GM18526 (cell line): Measurements from ENCODE around the gene ENTPD3.

ENCODE experiments used
- POLR2A ChIP-seq: IDR thresholded peaks from 3 replicates; pipeline ENCODE4 v1.6.1; 2011; ENCODE audit not compliant: insufficient read length; ENCODE audit errors: extremely low read depth

The ENTPD3 gene

DNA sequence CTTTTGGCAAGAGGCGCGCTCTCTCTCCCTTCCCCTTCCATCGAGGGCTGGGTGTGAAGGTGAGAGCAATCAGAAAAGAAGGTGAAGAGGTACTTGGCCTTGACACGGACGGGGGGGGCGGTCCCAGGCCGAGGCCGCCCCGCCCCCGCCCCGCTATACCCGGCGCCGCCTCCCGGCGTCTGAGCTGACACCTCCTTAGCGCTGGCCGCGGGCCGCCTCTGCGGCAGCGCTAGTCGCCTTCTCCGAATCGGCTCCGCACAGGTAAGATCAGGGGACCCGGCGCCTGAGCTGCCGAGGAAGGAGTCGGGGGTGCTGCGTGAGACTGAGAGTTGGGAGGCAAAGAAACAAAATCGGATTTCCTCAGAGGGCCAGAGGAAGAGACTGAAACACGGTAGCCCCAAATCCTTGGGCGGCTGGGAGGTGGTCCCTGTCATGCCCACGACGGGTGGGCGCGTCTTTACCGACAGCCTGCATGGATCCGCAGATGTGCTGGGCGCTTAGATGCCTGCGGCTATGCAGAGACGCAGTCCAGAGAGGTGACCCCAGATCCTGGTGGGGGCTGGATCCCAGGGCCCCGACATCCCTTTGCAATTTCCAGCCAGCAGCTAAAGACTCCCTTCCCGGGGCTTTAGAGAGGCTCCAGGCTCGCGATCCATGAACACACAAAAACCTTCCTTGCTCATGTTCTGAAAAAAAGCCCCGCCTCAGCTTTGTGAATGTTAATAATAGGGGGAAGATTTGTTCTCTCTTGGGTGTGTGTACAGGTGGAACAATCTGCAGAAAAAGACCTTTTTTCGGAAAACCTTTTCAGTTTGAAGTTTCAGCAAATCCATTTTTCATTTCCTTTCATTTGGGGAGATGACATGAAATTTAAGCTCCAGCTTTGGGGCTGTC, at the start of gene ENTPD3:
Gene ENTPD3 (plus strand): TSS at position 184 of the 894 bp plus-strand sequence. CDS start 874 bp downstream, outside the sequence.
- TF ChIP-seq POLR2A: no peak

DNA sequence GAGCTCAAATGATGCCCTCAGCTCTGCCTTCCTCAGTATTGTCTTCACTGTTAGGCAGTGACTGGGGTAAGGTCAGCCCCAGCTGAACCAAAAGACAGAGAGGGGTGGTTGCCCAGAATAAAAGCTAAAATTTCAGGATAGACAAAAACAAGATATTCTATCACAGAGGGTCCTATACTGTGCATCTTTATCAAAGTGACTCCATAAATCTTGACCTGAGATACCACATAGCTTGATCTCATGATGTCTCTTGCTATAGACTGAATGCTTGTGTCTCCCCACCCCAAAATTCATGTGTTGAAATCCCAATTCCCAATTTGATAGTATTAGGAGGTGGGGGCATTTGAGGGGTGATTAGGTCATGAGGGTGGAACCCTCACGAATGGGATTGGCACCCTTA, 47.1 kb upstream of the ENTPD3 start:
- no peak for TF ChIP-seq POLR2A

DNA sequence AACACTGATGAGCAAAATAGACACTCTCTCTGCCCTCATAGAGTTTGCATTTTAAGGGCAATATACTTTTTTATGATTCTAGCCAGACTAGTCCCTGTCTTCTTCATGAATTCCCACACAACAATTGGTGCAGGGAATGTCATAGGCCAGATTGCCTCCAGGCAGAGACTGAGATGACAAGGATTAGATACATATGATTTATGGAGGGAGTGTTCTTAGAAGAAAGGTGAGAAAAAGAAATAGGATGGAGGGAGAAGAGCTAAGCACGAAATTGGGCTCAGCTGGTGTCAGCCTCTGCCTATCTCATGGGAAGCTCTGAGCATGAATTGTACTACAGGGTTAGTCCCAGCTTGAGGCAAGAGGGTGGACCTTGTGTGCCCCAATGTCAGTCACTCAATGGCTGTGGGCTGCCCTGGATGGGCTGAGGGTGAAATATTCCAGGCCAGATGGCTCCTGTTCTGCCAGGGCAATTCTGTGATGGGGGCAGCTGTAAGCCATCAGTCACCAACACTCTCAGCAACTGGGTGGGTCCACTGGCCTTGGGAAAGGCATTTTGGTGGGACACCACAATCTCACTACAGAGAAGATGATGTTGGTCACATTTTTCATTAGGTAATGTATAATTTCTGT, 46.3 kb upstream of the ENTPD3 start:
- TF ChIP-seq POLR2A: no peak

DNA sequence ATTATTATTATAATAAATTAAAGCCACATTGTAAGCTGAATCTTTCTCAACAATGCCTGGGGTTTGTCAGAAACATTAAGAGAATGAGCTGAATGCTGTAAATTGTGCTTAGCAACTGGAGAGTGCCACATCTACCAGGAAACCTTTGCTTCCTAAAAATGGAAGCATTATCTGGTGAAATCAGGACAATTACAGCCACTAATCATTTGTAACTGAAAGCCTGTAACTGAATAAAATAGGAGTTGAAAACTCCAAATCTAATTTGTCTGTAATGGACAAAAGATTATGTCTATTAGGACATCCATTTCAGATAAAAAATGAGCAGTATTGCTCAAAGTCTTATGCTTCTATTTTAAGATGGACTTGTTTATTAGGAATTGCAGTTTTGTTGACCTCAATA, 45.3 kb upstream of the ENTPD3 start:
- TF ChIP-seq POLR2A: no peak

DNA sequence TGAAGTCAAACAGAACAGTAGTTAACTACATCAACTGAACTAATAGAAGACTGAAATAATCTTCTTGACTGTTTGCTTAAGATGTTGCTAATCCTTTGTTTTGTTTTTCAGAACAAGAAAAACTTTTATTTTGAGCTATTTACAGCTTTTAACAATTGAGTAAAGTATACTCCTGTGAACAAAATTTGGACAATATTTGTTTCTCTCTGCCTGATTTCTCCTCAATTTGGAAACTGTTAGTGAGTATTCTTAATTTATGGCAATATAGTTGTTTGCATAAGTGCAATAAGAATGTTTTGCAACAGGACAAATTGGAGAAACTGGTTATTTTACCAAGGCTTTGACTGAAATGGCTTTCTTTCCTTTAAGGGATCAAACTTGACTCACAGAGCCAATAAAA, 36.5 kb upstream of the ENTPD3 start:
- TF ChIP-seq POLR2A: no peak

DNA sequence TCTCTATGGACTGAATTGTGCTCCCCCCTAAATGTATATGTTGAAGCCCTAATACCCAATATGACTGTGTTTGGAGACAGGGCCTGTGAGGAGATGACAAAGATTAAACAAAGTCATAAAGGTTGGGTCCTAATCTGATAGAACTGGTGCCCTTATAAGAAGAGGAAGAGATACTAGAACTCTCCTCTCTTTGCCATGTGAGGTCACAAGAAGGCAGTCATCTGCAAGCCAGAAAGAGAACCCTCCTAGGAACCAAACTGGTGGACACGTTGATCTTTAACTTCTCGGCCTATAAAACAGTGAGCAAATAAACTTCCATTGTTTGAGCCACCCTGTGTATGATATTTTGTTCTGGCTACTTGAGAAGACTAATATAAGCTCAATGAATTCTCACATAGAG, 31.6 kb upstream of the ENTPD3 start:
- TF ChIP-seq POLR2A: no peak

DNA sequence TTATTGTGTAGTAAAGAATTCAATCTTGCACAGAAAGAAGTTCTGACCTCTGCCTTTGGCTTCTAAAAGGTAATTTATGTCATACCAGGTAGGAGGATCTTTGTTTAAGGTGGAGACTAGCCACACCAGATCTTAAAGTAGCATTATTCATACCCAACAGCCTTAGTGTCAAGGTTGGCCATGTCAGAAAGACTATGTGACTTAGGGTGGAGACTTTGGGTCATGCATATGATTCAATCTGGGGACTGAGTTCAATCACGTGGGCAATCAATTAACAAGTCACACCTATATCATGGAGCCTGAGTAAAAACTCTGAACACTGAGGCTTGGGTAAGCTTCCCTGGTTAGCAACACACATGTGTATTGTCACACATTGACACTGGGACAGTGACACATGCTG, 28.5 kb upstream of the ENTPD3 start:
- no peak for TF ChIP-seq POLR2A

DNA sequence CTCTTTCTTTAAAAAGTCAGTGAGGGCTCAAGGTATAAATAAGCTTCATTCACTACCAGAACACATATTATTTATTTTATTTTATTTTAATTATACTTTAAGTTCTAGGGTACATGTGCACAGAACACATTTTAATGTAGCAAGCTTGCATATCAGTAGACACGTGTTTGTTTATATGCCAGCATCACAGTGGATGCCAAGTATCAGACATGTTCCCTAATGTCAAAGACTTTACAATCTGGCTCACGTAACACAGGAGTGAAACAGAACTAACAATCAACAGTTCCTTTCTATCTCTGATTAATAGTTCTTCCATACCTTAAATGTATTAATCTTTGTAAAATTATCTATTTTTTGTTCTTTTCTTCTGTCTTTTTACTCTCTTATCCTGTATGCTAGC, 23.3 kb upstream of the ENTPD3 start:
- no peak for TF ChIP-seq POLR2A

GRCh38 chr3:40366203-40367162, 20.5 kb upstream of the ENTPD3 start:
- TF ChIP-seq POLR2A: no peak

- no peak for TF ChIP-seq POLR2A
Measured at GRCh38 chr3:40369716-40370115, 17.3 kb upstream of the ENTPD3 start.

- no peak for TF ChIP-seq POLR2A
Measured at GRCh38 chr3:40377822-40378221, 9.2 kb upstream of the ENTPD3 start.

- TF ChIP-seq POLR2A: no peak
Measured at GRCh38 chr3:40379674-40380306, 7.2 kb upstream of the ENTPD3 start.

- TF ChIP-seq POLR2A: no peak
Measured at GRCh38 chr3:40381904-40382616, 4.9 kb upstream of the ENTPD3 start.

DNA sequence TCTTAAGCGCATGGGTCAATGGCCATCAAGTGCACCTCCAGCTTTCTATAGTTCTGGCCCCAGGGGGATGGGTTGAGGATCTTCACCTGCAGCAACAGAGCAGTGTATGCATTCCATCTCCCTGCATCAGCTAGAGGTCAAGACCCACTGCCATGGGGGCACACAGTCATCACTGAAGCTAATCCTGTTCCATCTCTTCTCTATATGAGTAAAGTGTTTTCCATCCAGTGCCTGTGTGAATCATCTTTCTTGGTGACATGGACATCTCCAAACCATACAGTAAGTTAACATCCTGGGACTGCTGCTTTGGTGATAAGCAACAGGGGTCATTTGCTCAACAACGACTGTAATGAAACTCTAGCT, 4.4 kb upstream of the ENTPD3 start:
- no peak for TF ChIP-seq POLR2A
